Prostate gland (tissue), 2 donors: ENCODE results near the gene NANP.

ENCODE experiments used
- POLR2A ChIP-seq: fragments of 450-650 bp; IDR thresholded peaks from one replicate; pipeline ENCODE4 v1.6.1; 2016; ENCODE audit warnings: antibody characterized with exemption, mild to moderate bottlenecking
- POLR2AphosphoS5 ChIP-seq: sonication (generic); formaldehyde crosslinking; IDR thresholded peaks from one replicate; pipeline ENCODE4 v1.6.1; 2017; ENCODE audit warnings: antibody characterized with exemption
- TF ChIP-seq, protein P1 (sequence below), 4 experiments: fragments of 200-600 bp in 2 of 4; fragments of 450-650 bp in 2 of 4; sonication (generic) in 2 of 4; IDR thresholded peaks; 1 replicate in 3 of 4; 2 replicates in 1 of 4; pipeline ENCODE4 v1.5.1; 2016 to 2019; ENCODE audit warnings: antibody characterized with exemption in 4 of 4, mild to moderate bottlenecking in 2 of 4, moderate library complexity in 2 of 4

DNA sequence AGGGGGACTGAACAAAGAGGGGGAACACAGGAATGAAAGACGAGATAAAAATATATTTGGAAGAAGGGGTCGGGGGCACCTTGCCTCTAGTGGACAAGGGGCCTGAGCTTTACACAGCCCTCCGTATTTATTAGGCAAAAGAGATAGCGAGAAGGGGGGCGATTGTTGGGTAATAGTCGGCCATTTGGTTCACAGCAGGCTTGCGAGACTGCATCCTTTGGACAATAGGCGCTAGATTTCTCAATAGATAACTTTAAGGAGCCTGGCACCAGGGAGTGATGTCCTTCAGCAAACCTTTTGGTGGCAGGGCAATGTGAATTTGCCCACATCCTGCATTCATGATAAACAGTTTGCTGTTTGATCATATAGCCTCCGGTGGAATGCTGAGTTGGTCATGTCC is 3.0 kb upstream of the NANP start:
- TF ChIP-seq POLR2A (no peak), POLR2AphosphoS5 (no peak)
- TF ChIP-seq, protein P1, sequence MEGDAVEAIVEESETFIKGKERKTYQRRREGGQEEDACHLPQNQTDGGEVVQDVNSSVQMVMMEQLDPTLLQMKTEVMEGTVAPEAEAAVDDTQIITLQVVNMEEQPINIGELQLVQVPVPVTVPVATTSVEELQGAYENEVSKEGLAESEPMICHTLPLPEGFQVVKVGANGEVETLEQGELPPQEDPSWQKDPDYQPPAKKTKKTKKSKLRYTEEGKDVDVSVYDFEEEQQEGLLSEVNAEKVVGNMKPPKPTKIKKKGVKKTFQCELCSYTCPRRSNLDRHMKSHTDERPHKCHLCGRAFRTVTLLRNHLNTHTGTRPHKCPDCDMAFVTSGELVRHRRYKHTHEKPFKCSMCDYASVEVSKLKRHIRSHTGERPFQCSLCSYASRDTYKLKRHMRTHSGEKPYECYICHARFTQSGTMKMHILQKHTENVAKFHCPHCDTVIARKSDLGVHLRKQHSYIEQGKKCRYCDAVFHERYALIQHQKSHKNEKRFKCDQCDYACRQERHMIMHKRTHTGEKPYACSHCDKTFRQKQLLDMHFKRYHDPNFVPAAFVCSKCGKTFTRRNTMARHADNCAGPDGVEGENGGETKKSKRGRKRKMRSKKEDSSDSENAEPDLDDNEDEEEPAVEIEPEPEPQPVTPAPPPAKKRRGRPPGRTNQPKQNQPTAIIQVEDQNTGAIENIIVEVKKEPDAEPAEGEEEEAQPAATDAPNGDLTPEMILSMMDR (IDR thresholded peaks at IDR 0.05): no peak
